ENCODE data around the gene EFCAB6.

Gene EFCAB6

GRCh38 chr22:43541462-43542407 is 270.4 kb downstream of the EFCAB6 start:
- no peak for DNase-seq

- no peak for DNase-seq
Measured at GRCh38 chr22:43541022-43541421, 271.1 kb downstream of the EFCAB6 start.

- no peak for DNase-seq
Measured at GRCh38 chr22:43540529-43540923, 271.6 kb downstream of the EFCAB6 start.

GRCh38 chr22:43539572-43540528 is 272.3 kb downstream of the EFCAB6 start:
- no peak for DNase-seq

- DNase-seq: no peak
Measured at GRCh38 chr22:43537019-43537585, 275.0 kb downstream of the EFCAB6 start.

GRCh38 chr22:43535741-43536140 is 276.4 kb downstream of the EFCAB6 start:
- no peak for DNase-seq

GRCh38 chr22:43535336-43535735 is 276.8 kb downstream of the EFCAB6 start:
- no peak for DNase-seq

GRCh38 chr22:43534916-43535315 is 277.2 kb downstream of the EFCAB6 start:
- no peak for DNase-seq

- DNase-seq: no peak
Measured at GRCh38 chr22:43533656-43534428, 278.3 kb downstream of the EFCAB6 start.

GRCh38 chr22:43533156-43533530 is 279.0 kb downstream of the EFCAB6 start:
- no peak for DNase-seq

GRCh38 chr22:43532301-43533155 is 279.6 kb downstream of the EFCAB6 start:
- no peak for DNase-seq

GRCh38 chr22:43531651-43532050 is 280.5 kb downstream of the EFCAB6 start:
- no peak for DNase-seq

- no peak for DNase-seq
Measured at GRCh38 chr22:43530349-43531201, 281.5 kb downstream of the EFCAB6 start.

GRCh38 chr22:43529934-43530333 is 282.2 kb downstream of the EFCAB6 start:
- DNase-seq: no peak

GRCh38 chr22:43529461-43529860 is 282.6 kb downstream of the EFCAB6 start:
- no peak for DNase-seq

GRCh38 chr22:43528601-43529360 is 283.3 kb downstream of the EFCAB6 start:
- DNase-seq: no peak

- DNase-seq: no peak
Measured at GRCh38 chr22:43526946-43527345, 285.2 kb downstream of the EFCAB6 start.

GRCh38 chr22:43526117-43526655 is 285.9 kb downstream of the EFCAB6 start:
- DNase-seq: no peak

GRCh38 chr22:43521716-43522115 is 290.4 kb downstream of the EFCAB6 start:
- DNase-seq: no peak
